Measurements from ENCODE around the gene GINS3.

GINS3 gene

DNA sequence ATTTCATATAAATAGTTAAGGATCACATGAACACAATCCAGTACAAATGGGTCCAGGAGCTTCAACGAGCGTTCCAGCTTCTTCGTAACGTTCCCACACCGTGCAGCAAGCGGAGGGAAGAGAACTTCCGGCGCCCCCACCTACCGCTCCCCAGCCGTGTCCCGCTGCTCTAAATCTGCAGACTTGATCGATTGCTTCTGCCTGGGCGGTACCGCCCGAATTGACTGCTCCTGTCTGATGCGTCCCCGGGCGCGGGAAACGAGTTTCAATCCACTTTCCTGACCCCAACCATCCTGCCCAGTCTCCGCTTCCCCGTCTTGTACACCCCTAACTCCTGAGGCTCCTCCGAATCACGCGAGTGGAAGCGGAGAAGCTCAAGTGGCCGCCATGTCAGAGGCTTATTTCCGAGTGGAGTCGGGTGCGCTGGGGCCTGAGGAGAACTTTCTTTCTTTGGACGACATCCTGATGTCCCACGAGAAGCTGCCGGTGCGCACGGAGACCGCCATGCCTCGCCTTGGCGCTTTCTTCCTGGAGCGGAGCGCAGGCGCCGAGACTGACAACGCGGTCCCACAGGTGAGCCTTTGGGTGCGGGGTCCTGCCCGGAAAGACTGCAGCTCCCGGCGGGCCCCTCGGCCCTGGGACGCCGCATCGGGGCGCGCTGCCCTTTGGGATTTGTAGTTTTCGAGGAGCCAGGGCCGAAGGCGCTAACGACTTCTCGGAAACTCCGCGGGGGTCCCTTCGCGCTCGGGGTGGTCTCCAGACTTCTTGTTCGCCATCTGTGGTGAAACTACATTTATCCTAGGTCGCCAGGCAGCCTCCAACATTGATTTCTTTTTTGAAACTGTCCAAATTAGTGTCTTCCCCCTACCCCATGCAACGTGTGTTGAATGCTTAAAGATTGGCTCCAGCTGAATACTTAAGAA is at the start of gene GINS3:
TSS of gene GINS3 (plus strand) at position 257 of the 923 bp plus-strand sequence. CDS start at position 388, 131 bp downstream.
- in situ Hi-C loops (cut with MboI; ENCODE audit: low sequenced_read_pairs): no loop called here

DNA sequence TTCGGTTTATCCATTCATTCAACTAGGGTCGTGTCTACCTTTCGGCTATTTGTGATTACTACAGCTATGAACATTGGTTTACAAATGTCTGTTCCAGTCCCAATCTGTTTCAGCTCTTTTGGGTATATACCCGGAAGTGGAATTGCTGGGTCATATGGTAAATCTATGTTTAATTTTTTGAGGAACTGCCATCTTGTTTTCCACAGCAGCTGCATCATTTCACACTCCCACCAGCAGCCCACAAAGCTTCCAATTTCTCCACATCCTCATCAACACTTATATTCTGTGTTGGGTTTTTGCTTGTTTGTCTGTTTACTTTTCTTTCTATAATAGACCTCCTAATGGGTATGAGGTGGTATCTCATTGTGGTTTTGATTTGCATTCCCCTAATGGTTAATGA is 48.7 kb upstream of the GINS3 start:
- in situ Hi-C loops (cut with MboI; ENCODE audit: low sequenced_read_pairs): loop anchor here (25.0 kb wide), 1 partner anchor 144 kb away; no protein-coding TSS in a partner anchor

DNA sequence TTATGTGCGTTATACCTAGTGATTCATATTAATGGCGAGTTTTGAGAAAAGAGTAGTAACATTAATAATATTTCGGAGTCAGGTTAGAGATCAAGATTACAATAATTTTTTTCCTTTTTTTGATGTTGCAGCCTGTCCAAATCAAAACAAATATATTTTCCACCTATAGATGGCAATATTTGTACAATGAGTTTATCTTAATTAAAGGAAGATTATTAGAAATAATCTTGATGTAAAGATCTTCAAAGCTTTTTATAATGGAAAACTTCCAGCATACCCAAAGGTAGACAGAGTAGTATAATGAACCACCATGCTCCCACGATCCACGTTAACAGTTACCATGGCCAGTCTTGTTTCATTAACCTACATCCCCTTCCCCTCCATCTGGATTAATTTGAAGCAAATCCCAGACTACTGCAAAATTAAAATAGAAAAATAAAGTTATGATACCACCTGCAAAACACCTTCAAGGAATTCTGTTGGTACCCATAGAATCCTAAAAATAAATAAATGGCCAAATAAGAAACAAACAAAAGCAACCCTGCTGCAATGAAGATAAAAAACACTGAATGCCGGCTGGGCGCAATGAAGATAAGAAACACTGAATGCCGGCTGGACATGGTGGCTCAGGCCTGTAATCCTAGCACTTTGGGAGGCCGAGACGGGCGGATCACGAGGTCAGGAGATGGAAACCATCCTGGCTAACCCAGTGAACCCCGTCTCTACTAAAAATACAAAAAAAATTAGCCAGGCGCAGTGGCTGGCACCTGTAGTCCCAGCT is 46.5 kb upstream of the GINS3 start:
- in situ Hi-C loops (cut with MboI; ENCODE audit: low sequenced_read_pairs): loop anchor here (25.0 kb wide), 1 partner anchor 142 kb away; no protein-coding TSS in a partner anchor

DNA sequence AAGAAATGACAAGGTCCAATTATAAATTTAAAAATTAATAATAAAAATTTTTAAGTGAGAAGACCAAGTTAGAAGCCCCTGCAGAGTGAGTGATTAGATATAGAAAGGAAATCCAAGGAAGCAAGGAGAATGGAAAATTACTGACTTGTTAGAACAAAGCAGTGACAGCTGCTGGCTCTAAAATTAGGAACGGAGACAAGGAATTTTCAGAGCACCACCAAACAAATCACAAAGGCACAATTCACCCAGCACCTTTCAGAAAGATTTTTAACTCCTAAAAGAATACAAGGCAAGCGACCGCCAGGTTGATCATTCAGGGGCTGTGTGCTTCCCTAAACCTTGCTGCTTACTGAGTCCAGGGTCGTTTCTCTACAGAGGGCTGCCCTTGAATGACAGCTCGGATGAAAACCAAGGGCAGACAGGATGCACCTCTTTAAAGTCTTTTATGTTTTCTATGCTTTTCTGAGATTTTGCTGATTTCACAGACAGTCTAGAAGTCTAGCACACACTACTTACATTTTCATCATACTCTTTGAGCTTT is 45.4 kb upstream of the GINS3 start:
- in situ Hi-C loops (cut with MboI; ENCODE audit: low sequenced_read_pairs): loop anchor here (25.0 kb wide), 1 partner anchor 140 kb away; no protein-coding TSS in a partner anchor

DNA sequence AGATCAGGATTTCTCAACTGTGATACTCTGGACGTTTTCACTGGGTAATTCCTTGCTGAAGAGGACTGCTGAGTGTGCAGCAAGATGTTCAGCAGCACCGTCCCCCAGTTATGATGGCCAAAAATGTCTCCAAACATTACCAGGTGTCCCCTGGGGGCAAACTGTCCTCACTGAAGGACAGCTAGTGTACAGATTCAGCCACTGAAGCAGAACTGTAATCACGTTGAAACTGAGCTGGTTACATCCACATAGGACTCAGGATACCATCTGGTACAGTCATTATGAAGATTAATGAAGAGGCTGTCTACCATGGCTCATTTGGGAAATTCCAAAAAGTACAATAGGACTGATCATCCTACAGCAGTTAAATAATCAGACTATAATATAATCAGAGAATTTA is 43.3 kb upstream of the GINS3 start:
- in situ Hi-C loops (cut with MboI; ENCODE audit: low sequenced_read_pairs): loop anchor here (25.0 kb wide), 1 partner anchor 138 kb away; no protein-coding TSS in a partner anchor

DNA sequence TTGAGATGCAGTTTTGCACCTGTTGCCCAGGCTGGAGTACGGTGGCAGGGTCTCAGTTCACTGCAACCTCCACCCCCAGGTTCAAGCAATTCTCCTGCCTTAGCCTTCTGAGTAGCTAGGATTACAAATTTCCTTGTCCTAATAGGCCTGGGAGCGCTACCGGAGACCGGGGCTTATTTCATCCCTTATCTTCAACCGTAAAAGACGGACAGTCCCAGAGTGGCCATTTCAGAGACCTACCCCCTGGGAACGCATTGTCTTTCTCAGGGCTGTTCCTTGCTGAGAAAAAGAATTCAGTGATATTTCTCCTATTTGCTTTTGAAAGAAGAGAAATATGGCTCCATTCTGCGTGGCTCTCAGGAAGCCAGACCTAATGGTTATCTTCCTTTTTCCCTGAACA is 39.6 kb upstream of the GINS3 start:
- in situ Hi-C loops (cut with MboI; ENCODE audit: low sequenced_read_pairs): no loop called here

DNA sequence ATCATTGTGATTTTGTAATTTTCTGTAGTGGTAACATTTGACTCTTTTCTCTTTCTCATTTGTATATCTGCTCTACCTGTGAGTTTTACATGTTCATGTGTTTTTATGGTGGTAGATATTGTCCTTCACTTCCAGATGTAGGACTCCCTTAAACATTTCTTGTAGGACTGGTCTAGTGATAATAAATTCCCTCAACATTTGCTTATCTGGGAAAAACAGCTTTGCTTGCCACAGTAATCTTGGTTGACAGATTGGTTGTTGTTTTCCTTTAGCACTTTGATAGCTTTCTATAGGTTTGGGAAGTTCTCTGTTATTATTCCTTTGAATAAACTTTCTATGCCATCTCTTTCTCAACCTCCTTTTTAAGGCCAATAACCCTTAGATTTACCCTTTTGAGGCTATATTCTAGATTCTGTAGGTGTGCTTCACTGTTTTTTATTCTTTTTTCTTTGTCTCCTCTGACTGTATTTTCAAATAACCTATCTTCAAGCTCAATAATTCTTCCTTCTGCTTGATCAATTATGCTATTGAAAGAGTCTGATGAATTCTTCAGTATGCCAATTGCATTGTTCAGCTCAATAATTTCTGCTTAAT is 32.1 kb upstream of the GINS3 start:
- in situ Hi-C loops (cut with MboI; ENCODE audit: low sequenced_read_pairs): no loop called here

DNA sequence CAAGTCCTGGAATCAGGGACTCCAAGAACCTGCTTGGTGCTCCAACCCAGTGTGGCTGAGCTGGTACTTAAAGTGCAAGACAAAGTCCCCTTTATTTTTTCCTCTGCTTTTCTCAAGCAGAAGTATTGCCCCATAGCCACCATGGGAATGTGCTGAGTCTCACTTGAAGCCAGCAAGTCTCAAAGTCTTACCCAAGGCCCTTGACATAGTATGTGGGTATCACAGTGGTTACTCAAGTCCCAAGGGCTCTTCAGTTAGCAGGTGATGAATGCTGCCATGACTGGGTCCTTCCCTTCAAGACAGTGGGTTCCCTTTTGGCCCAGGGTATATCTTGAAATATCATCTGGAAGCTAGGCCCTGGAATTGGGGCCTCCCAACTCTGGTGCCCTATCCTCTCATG is 30.5 kb upstream of the GINS3 start:
- in situ Hi-C loops (cut with MboI; ENCODE audit: low sequenced_read_pairs): no loop called here

DNA sequence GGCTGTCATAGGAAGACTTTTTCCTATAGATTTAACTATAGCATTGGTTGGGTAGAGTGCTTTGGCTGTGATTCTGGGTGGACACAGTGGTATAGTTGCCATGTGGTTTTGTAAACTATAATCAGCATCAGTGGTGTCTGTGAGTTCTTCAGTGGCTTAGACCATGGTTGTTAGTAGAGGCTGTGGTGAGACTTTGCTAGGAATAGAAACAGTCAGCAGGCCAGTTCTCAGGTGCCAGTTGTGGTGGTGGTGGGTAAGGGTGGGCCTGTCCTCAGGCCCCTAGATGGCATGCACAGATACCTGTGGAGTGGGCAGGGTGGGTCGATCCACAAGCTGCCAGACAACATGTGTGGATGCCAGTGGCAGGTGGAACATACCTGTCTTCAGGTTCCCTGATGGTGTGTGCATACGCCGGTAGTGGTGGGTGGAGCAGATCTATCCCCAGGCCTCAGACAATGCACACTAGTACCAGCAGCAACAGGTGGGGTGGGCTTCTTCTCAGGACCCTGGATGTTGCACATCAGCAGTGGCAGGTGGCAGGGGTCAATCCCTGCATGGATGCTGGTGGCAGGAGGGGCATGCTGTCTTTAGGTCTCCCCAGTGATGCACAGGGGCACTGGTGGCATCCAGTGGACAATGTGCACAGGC is 28.4 kb upstream of the GINS3 start:
- in situ Hi-C loops (cut with MboI; ENCODE audit: low sequenced_read_pairs): no loop called here

DNA sequence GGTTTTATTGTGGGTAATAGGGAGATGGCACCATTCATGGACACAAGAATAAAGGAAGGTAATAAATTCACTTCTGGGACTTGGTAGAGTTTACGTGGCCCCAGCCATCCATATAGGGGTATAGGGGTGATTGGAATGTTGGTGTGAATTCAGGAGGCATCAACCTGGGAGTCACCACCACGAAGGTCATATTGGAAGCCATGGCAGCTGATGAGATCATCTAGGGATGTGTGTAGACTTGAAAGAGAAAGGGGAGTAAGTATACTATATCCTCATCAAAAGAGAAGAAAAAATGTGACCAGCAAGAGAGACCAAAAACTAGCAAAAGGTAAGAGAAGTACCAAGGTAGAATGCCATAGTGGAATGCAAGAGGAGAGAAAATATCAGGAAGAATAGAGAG is 26.6 kb upstream of the GINS3 start:
- in situ Hi-C loops (cut with MboI; ENCODE audit: low sequenced_read_pairs): no loop called here

DNA sequence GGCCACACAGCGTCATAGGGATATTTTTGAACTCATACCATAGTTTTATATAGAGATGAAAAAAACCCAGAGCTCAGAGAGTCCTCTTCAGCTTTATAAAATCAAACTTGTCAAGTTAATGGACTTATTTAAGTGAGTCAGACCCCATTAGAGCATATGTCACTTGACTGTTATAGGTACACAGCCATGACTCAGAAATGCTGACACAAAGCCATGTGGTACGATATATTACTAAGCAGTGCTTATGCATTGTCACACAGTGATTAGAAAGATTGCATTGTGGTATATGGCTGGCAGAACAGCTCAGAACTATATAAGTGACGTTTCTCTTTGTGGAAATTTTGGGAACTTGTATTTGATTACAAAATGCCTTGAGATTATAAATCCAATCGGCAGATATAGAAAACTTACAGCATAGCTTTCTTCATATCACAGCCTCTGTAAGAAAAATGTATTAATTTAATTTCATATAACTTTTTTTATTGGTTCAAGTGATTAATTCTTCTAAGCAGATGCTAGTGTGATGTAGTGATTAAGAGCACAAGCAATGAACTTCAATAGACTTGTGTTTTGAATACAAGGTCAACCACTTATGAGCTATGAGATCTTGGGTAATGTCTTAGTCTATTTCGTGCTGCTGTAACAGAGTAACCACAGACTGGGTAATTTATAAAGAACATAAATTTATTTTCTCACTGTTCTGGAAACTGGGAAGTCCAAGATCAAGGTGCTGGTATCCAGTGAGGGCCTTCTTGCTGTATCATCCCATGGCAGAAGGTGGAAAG is 25.8 kb upstream of the GINS3 start:
- in situ Hi-C loops (cut with MboI; ENCODE audit: low sequenced_read_pairs): no loop called here

DNA sequence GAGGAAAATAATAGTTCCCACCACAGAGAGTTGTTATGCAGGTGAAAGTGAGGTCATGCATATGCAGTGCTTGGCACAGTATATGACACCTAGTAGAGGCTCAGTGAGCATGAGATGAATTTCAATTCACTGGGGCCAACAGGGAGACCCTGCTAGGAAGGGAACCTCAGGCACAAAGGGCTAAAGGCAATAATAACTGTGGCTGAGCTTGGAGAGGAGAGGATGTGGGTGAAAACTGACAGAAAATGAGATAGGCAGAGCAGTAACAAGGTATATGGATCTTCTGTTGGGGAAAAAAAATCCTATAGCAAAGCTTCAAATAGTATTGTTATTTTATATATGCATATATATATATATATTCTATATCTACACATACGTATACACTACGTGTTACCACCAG is 25.0 kb upstream of the GINS3 start:
- in situ Hi-C loops (cut with MboI; ENCODE audit: low sequenced_read_pairs): no loop called here

DNA sequence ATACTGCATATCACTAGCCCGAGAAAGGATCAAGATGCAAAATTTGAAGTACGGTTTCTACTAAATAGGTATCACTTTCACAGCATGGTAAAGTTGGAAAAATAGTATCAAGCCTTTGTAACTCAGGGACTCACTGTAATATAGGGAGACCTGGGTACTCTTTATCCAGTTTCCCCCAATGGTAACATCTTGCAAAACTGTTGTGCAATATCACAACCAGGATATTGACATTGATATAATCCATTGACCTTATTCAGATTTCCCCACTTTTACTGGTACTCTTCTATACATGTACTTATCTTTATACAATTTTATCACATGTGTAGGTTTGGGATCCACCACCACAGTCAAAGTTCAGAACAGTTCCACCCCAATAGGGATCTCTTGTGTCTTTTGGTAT is 20.4 kb upstream of the GINS3 start:
- in situ Hi-C loops (cut with MboI; ENCODE audit: low sequenced_read_pairs): no loop called here

DNA sequence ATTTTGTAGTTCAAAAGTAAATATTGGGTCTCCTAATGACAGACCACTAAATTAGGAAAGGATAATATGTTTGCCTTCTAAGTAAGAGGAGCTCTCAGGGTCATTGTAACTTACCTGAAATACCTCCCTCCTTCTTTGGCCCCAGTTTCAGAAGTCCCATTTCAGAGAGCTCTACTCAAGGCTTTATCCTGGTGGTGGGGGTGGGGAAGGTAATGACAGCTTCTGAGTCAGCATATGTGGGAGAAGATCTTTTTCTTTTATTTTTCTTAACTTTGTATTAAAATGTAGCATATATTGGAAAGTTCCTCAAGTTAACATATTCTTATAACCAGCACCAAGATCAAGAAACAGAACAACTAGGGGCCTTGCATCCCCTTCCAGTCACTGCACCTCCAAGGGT is 16.9 kb upstream of the GINS3 start:
- in situ Hi-C loops (cut with MboI; ENCODE audit: low sequenced_read_pairs): no loop called here

DNA sequence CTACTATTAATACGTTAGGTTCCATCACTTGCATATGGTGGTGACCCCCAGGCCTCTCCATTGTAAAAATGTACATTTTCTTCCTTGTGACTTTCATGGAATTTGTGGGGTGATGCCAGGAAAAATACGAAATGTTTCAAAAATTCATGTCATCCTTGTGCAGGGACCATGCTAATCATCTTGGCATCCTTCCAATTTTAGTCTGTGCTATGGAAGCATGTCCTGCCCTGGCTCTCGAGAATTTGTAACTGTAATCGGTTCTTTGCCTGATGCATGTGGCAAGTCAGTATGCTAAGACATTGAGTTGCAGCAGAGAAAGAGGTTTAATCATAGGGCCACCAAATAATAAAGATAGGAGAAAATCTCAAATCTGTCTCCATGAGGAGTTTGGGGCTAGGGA is 14.3 kb upstream of the GINS3 start:
- in situ Hi-C loops (cut with MboI; ENCODE audit: low sequenced_read_pairs): no loop called here

DNA sequence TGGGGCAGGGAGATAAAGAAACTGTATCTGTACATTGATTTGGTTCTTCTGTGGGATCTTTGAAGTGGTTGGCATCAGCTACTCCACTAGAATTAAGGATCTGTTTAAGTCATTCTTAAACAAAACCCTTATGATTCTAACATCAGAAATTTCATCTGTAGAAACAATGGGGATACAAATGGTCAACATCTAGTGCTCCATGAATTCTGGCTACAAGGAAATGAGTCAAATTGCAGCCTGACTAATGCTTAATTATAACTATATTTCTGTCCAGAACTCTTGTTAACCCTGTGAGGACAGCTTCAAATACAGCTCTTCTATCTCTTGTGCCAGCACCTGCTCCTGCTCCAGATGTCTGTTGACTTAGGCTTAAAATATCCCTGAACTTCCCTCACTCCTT is 13.9 kb upstream of the GINS3 start:
- in situ Hi-C loops (cut with MboI; ENCODE audit: low sequenced_read_pairs): no loop called here

DNA sequence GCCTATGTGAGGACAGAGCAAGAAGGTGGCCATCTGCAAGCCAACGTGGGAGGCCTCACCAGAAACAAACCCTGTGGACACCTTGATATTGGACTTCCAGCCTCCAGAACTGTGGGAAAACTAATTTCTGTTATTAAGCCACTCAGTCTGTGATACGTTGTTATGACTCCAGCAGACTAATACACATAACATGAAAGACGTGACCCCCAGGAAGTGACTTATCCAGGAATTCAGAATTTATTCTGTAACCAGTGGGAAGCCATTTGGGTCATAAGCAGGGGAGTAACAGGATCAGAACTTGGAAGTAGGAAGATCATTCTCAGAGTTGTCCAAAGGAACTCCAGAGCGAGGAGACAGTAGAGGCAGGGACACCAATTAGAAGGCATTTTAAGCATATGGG is 12.5 kb upstream of the GINS3 start:
- in situ Hi-C loops (cut with MboI; ENCODE audit: low sequenced_read_pairs): no loop called here

DNA sequence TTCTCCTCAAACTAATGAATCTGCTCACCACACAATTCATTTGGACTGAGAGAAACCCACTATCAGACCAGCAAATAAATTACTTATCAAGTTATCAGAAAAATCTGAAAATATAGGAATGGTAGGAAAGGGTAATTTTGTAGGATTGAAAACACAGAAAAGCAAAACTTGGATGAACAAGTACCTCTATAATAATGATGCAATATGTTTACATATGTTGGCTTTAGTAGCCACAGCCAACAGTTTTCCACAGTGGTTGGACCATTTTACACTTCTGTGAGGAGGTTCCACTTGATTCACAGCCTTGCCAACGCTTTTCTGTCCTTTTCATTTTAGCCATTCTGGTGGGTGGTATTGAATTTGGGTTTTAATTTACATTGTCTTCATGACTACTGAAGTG is 10.6 kb upstream of the GINS3 start:
- in situ Hi-C loops (cut with MboI; ENCODE audit: low sequenced_read_pairs): no loop called here

DNA sequence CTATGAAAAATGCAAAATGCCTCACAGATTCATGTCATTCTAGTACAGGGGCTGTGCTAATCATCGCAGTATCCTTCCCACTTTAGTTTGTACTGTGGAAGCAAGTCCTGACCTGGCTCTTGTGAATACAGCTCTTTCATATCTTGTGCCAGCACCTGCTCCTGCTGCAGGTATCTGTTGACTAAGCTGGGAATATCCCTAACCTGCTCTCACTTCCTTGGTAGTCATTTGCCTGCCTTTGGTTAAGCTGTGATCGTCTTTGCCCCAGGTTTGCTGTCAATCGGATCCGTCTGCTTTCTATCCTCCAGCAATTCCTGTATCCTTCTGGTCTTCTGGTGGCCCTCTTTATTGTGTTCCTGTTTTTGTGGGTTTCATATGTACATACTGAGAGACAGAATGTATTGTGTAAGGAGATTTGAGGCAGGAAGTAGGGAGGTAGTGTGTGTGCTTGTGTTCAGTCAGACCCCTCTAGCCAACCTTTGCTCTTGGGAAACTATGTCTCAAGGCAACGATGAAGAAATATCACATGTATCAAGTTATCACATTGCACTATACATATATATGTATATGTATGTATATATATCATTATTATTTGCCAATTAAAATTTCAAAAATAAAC is 7.7 kb upstream of the GINS3 start:
- in situ Hi-C loops (cut with MboI; ENCODE audit: low sequenced_read_pairs): no loop called here

Data from hTERT RPE-1 (cell line).